OCI-M2 (cell line): ENCODE results near the gene PSMB11.

Experiments used
- DNase-seq: peaks from one replicate; lab custom pipeline; 2025; ENCODE audit not compliant: unreplicated experiment; lab: John Stamatoyannopoulos, UW

PSMB11 gene

GRCh38 chr14:23040100-23040499 lies 1.9 kb upstream of the PSMB11 start:
- DNase-seq, result no peak

GRCh38 chr14:23041729-23042128 lies 283 bp upstream of the PSMB11 start:
- no peak for DNase-seq

GRCh38 chr14:23043145-23043544 lies 1.1 kb downstream of the PSMB11 start:
- DNase-seq, result no peak

- no peak for DNase-seq
These were observed 1.7 kb downstream of the PSMB11 start for GRCh38 chr14:23043754-23044153.

- no peak for DNase-seq
These were observed 2.8 kb downstream of the PSMB11 start for GRCh38 chr14:23044840-23045239.

GRCh38 chr14:23045419-23046357 lies 3.7 kb downstream of the PSMB11 start:
- DNase-seq, result no peak

GRCh38 chr14:23047034-23047634 lies 5.1 kb downstream of the PSMB11 start:
- no peak for DNase-seq

- no peak for DNase-seq
These were observed 6.0 kb downstream of the PSMB11 start for GRCh38 chr14:23047751-23048693.

- no peak for DNase-seq
These were observed 7.0 kb downstream of the PSMB11 start for GRCh38 chr14:23049011-23049410.

GRCh38 chr14:23051141-23052057 lies 9.4 kb downstream of the PSMB11 start:
- no peak for DNase-seq

GRCh38 chr14:23052182-23052623 lies 10.2 kb downstream of the PSMB11 start:
- no peak for DNase-seq

GRCh38 chr14:23052671-23053070 lies 10.7 kb downstream of the PSMB11 start:
- no peak for DNase-seq

GRCh38 chr14:23053426-23053825 lies 11.4 kb downstream of the PSMB11 start:
- no peak for DNase-seq

GRCh38 chr14:23054000-23054811 lies 12.2 kb downstream of the PSMB11 start:
- DNase-seq, result no peak

- no peak for DNase-seq
These were observed 13.1 kb downstream of the PSMB11 start for GRCh38 chr14:23055147-23055550.

- no peak for DNase-seq
These were observed 13.7 kb downstream of the PSMB11 start for GRCh38 chr14:23055621-23056144.

- DNase-seq, result no peak
These were observed 14.3 kb downstream of the PSMB11 start for GRCh38 chr14:23056145-23056955.
